ENCODE results near the gene PDK2.

The PDK2 gene

GRCh38 chr17:50094753-50095619, at the start of gene PDK2:
Gene PDK2, plus strand, starts transcription at chr17:50095351. Its CDS starts 85 bp downstream, at chr17:50095436.
- DNase-seq = peak; percentile 90

DNA sequence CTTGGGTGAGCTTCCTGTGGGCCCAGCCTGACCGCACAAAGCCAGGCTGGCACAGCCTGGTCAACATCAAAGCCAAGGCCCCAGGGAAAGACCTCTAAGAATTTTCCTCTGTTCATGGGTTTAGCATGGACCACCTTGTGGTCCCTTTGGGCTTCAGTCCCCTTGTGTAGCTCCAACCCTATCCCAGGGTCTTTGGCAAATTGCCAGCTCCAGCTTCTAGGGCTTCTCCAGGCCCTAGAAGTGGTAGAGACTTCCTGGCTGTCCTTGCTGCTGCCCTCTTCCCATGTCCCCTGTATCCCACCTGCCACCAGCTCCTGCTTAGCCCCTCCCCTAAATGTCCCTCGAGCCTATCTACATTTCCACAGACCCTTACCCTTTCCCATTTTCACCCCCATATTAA, 49.0 kb upstream of the PDK2 start:
- DNase-seq = no peak

DNA sequence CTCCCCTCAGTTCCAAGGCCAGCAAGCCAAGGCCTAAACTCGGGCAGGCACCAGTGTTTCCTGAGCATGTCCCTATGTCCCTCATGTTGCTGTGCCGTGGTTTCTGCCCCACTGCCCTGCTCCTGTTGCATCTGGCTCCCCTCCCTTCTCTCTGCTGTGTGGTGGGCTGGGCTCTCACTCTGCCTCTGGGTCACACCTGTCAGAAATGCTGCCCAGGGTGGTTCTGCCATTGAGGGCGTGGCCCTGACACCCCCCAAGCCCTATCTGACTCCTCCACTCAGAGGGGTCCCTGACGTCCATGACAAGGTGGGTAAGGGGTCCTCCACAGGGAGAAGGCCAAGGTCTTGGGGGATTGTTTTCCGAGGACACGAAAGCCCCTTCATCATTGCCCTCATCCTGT, 48.5 kb upstream of the PDK2 start:
- no peak for DNase-seq

GRCh38 chr17:50047083-50047482, 48.1 kb upstream of the PDK2 start:
- no peak for DNase-seq

GRCh38 chr17:50047488-50048126, 47.5 kb upstream of the PDK2 start:
- DNase-seq = no peak

DNA sequence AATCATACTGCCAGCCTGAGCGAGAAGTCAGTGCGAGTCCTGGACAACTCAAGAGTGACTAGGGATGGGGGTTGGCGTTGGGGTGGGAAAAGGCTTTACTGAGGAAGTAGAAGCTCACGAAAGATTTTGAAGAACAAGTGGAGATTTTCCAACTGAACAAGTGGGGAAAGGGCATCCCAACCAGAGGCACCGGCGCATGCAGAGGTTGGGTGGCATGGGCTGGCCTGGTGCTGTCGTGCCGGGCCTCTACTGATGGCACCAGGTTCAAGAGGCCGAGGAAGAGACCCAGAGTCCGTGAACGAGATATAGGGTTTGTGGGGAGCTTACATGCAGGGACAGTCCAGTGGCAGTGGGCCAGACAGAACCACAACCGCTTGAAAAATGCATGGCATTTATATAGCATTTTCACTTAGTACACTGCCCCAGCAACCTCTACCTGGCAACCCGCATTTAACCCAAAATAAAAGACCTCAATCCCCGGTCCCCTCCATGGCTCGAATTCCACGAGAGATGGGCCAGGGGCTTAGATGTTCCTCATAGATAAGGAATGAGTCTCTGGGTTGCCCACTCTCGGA, 46.9 kb upstream of the PDK2 start:
- no peak for DNase-seq

- DNase-seq = no peak
These were observed 46.2 kb upstream of the PDK2 start for GRCh38 chr17:50048988-50049387.

- no peak for DNase-seq
These were observed 45.5 kb upstream of the PDK2 start for GRCh38 chr17:50049636-50050035.

DNA sequence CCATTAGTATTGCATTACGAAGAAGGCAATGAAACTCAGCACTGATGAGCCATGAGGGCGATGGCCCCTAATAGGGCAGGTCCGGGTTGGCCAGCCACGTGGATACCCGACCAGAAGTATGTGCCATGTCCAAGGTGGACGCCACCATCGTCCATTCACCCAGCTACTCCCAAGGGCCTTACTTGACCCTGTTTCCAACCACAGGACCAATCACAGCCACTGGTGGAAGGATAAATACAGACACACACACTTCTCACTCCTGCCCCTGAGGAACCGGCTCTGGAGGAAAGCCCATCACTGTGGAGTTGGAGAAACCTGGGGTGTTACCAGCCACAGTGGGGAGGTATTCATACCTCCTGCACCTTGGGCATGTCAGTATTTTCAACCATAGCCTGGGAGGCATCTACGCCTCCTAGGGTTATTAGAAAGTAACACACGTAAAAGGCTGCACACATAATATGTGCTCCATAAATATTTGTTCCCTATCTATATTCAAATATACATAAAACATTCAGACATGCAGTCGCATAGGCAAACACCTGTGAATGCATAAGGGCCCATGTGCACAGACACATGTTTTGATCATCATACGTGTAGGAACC, 44.6 kb upstream of the PDK2 start:
- DNase-seq = no peak

DNA sequence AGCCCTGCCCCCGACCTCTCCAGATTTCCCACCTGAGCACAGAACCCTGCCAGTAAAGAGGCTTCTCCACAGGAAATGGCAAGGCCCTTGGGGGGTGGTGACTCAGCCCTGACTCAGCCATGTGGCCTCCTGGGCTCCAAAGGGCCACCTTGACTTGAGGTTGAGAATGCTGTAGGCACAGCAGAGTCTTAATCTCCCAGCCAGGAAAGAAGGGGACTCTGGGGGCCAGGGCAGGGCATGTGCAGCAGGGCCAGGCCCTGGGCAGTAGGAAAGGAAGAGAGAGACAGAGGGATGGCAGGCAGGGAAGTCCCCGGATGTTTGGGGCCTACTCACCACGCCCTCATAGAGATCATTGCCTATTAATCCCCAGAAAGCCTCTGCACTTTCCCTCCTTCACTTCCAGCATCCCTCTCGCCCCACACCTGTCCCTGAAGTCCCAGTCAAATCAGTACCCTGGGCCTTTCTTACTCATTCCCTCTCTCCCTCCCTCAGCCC, 44.0 kb upstream of the PDK2 start:
- DNase-seq = peak; percentile 42

DNA sequence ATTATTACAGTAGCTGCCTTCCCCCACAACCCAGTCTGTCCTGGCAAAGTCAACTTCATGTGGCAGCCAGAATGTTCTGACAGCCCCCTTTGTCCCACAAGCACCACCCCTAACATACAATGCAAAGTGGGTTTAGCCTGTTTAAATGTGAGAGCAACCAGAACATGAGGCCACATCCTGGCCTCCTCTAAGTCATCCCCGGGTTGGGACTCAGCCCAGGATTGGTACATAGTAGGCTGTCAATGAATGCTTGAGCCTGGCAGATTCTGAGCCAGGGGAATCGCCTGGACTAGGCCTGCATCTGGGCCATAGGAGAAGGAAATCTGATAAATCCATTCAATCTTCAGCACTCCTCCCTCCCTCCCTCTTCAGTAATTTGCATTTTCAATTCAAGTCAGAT, 43.5 kb upstream of the PDK2 start:
- DNase-seq = no peak

DNA sequence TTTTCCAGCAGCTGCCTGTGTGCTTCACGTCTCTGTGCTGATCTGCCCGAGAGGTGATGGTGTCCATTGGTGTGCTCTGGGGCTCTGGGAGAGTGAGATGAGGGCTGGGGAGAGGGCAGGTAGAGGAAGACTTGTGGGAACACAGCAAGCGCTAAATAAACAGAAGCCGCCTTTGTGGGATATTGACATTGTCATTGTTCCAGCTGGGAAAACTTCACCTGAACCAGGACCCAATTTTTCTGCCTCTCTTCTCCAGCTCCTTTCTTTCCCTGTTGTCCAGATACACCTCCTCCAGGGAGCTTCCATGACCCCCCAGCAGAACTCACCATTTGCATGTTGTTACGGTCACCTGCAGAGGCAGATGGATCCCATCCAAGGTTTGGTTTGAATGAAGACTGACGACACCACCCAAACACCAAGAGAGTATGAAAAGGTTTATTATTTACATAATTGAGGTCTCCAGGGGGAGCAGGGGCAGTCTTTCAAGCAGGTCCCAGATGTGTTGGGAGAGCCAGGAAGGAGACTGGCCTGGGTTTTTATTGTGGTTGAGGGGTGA, 42.8 kb upstream of the PDK2 start:
- DNase-seq = peak; percentile 74

DNA sequence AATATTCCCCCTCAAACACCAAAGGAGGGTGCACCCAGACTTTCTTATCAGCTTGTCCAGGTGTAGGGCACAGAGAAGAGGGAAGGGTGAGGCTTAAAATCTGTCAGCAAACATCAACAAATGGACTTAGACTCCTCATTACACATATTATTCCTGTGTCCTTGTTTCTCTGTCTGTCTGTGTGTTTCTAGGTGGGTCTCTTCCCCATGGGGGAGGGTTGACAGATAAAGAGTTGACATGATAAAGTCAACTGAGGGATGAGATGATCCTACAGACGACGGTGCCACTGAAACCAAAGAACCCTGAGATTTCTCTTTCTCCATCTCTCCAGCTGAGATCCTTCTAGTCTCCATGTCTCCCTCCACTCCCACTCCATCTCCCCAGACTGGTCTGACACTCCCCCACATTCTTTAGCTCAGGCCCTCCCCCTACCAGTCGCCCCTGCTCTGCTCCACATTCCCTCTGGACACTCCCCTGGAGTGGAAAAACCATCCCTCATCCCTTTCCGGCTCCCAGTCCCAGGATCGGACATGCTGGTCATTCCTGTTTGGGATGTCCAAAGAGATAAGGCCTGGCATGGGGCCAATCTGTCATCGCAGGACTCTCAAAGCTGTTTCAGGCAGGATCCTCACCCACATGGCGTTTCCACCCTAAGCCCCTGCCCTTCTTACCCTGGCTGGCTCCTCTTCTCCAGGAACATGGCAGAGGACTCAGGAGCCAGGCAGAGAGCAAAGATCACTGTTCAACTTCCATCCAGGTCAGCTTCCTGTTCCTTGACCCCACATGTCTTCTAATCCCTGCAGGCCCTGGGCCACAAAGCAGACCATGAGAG, 42.1 kb upstream of the PDK2 start:
- no peak for DNase-seq

- DNase-seq = no peak
These were observed 41.5 kb upstream of the PDK2 start for GRCh38 chr17:50053654-50053960.

DNA sequence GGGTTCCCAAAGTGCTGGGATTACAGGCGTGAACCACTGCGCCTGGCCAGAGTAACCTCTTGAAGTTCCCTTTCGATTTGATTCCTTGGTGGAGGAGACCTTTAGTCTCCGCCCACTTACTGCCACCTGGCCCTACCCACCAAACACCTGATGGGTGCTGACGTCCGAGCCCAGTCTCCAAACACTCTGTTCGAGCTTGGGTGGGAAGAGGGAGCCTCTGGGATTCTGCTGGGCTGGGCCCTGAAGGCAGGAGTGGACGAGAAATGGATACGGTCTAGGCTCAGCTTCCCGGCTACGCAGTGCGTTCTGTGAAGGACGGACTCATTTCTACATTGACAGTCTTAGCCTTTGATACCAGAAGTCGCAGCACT, 40.1 kb upstream of the PDK2 start:
- peak; percentile 88 for DNase-seq

GRCh38 chr17:50055426-50056216, 39.5 kb upstream of the PDK2 start, which contains the start of gene ITGA3:
Gene ITGA3, plus strand, starts transcription at chr17:50056110. Its CDS starts 330 bp downstream, at chr17:50056440.
- peak; percentile 85 for DNase-seq

GRCh38 chr17:50056217-50056960, 38.8 kb upstream of the PDK2 start:
- DNase-seq = peak; percentile 74

- no peak for DNase-seq
These were observed 38.2 kb upstream of the PDK2 start for GRCh38 chr17:50056961-50057330.

- no peak for DNase-seq
These were observed 37.6 kb upstream of the PDK2 start for GRCh38 chr17:50057521-50057991.

DNA sequence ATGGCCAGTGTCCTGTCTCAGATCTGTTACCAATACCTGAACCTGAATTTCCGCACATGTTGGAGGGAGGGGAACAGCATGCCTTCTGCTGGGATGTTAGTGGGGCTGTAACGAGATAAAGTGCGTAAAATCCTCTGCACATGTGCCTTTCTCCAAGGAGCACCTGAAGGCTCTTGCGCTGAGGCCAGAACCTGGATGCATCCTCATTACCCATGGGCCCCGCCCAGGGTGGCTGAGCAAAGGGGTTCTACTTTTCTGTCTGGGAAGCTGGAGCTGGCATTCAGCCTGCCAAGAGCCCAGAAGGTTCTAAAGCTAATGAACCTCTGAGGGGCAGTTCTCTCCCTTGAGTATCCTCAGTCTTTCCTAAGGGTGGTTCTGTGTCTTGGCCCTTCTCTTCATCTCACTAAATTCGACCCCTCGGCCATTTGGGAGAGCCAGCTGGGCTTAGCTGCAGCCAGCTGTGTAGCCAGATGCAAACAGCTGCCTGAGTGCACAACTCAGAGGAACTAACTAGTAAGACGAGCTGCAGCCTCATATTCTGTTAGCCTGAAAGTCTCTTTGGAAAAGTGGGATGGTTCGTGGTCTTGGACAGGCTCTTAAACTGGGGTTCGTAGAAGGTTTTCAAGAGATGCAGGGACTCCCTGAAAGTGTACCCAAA, 36.7 kb upstream of the PDK2 start:
- no peak for DNase-seq
